ENCODE data around the gene PLA2G4D. TPM values are rescaled to one million over a fixed set of nuclear protein-coding genes. Genes with fewer than 3 reads are reported as not detected.

Gene PLA2G4D
- total RNA-seq, 1 donor from 2014 or later = not detected

GRCh38 chr15:42058791-42059190 is 35.6 kb downstream of the PLA2G4D start:
- no peak for DNase-seq (ENCODE audit: low read depth)

GRCh38 chr15:42057799-42058646 is 36.3 kb downstream of the PLA2G4D start:
- DNase-seq (ENCODE audit: low read depth) = no peak

GRCh38 chr15:42056934-42057798 is 37.2 kb downstream of the PLA2G4D start:
- peak; percentile 59 for DNase-seq (ENCODE audit: low read depth)

- no peak for DNase-seq (ENCODE audit: low read depth)
These were observed 40.4 kb downstream of the PLA2G4D start for GRCh38 chr15:42053914-42054313.

- no peak for DNase-seq (ENCODE audit: low read depth)
These were observed 41.4 kb downstream of the PLA2G4D start for GRCh38 chr15:42053010-42053409.

GRCh38 chr15:42050484-42051255 is 43.7 kb downstream of the PLA2G4D start:
- no peak for DNase-seq (ENCODE audit: low read depth)

GRCh38 chr15:42048821-42049200 is 45.6 kb downstream of the PLA2G4D start:
- no peak for DNase-seq (ENCODE audit: low read depth)

- no peak for DNase-seq (ENCODE audit: low read depth)
These were observed 46.1 kb downstream of the PLA2G4D start for GRCh38 chr15:42048080-42048820.

- DNase-seq (ENCODE audit: low read depth) = no peak
These were observed 47.8 kb downstream of the PLA2G4D start for GRCh38 chr15:42046597-42046996.

- no peak for DNase-seq (ENCODE audit: low read depth)
These were observed 49.1 kb downstream of the PLA2G4D start for GRCh38 chr15:42045211-42045615.

GRCh38 chr15:42042602-42043400 is 51.6 kb downstream of the PLA2G4D start:
- no peak for DNase-seq (ENCODE audit: low read depth)

- no peak for DNase-seq (ENCODE audit: low read depth)
These were observed 56.0 kb downstream of the PLA2G4D start for GRCh38 chr15:42038401-42038800.

GRCh38 chr15:42037656-42038055 is 56.7 kb downstream of the PLA2G4D start:
- DNase-seq (ENCODE audit: low read depth) = no peak

- no peak for DNase-seq (ENCODE audit: low read depth)
These were observed 57.4 kb downstream of the PLA2G4D start for GRCh38 chr15:42036966-42037365.

- DNase-seq (ENCODE audit: low read depth) = no peak
These were observed 58.1 kb downstream of the PLA2G4D start for GRCh38 chr15:42036112-42036905.

GRCh38 chr15:42035435-42035761 is 59.0 kb downstream of the PLA2G4D start:
- no peak for DNase-seq (ENCODE audit: low read depth)

GRCh38 chr15:42034628-42035434 is 59.5 kb downstream of the PLA2G4D start:
- no peak for DNase-seq (ENCODE audit: low read depth)

- DNase-seq (ENCODE audit: low read depth) = no peak
These were observed 61.0 kb downstream of the PLA2G4D start for GRCh38 chr15:42033214-42033873.
